Mesothelial cell of epicardium (in vitro differentiated cells): ENCODE results near the gene LRRC27. TPM values are rescaled to one million over a fixed set of nuclear protein-coding genes. Genes with fewer than 3 reads are reported as not detected.

Source experiments
- DNase-seq, 2 experiments: peaks; one replicate each; pipeline ENCODE4 v3.0.0; 2021; ENCODE audit warnings: low spot score in 2 of 2; ENCODE audit not compliant: unreplicated experiment in 2 of 2
- H3K27ac Mint-ChIP-seq: 2 replicates; pipeline ENCODE4 v1.8.0; 2021; ENCODE audit warnings: mixed read lengths
- H3K27me3 Mint-ChIP-seq: 2 replicates; pipeline ENCODE4 v1.8.0; 2021; ENCODE audit warnings: low read depth, mixed read lengths
- H3K36me3 Mint-ChIP-seq: 2 replicates; pipeline ENCODE4 v1.8.0; 2021; ENCODE audit warnings: mixed read lengths
- H3K4me1 Mint-ChIP-seq: 2 replicates; pipeline ENCODE4 v1.8.0; 2021; ENCODE audit warnings: mixed read lengths
- H3K4me3 Mint-ChIP-seq: 2 replicates; pipeline ENCODE4 v1.8.0; 2021; ENCODE audit warnings: mild to moderate bottlenecking, moderate library complexity, mixed read lengths
- H3K9me3 Mint-ChIP-seq: 2 replicates; pipeline ENCODE4 v1.8.0; 2021; ENCODE audit warnings: mixed read lengths
- total RNA-seq: library from RNA; stranded (reverse); gene quantifications from 3 replicates; pipeline ENCODE4 v1.2.1, GENCODE V29; 2021
- TF ChIP-seq, protein P1 (sequence below): fragments of 200-600 bp; sonication (generic); IDR thresholded peaks from one replicate; pipeline ENCODE4 v1.5.0; 2021; ENCODE audit warnings: antibody characterized with exemption; ENCODE audit not compliant: unreplicated experiment

Gene LRRC27
- total RNA-seq, 1 donor from 2014 or later, result 15.2 TPM

DNA sequence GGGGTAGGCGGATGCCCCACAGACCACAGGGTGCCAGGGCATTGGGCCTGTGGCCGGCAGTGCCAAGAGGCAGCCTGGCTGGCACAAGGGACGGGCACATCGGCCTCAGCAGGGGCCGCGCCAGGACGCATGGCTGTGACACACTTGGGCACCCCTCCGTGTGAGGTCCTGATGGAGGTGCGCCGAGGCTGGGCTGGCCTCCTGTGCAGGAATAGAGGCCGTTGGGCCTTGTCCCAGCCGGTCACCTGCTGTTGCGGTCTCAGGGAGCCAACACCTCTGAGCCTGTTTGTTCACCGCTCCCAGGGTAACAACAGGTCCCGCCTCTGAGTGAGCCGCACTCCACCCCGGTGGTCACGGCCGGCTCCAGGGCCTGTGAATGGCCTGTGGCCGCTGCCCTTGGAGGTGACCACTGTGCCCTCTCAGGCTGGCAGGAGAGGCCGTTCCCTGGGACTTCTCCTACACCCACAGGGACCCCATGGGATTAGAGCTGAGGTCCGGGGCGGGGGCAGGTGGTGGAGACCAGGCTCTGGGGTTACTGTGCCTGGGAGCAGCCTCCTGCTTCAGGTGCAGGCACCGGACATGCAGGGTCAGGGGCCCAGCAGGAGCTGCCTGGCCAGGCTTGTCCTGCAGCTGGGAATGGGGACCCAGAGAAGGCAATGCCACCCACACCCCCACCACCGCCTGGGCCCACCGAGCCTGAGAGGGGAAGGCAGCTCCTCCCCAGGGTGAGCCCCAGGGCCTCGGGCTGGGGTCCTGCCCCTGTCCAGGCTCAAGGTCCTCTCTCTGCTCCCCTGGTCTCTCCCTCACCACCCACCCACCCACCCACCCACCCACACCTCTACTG, 77.1 kb downstream of the LRRC27 start:
- Mint-ChIP-seq H3K4me1 (peaks cover 73% of the 10 kb centered on the region), H3K36me3 (peaks cover 6% of the 10 kb centered on the region), H3K27me3 (no peaks in the 10 kb centered on the region), H3K27ac (peak overlapping the region; percentile 76), H3K4me3 (no peak overlapping the region), H3K9me3 (no peaks in the 10 kb centered on the region)
- no peak for DNase-seq
- TF ChIP-seq, protein P1, sequence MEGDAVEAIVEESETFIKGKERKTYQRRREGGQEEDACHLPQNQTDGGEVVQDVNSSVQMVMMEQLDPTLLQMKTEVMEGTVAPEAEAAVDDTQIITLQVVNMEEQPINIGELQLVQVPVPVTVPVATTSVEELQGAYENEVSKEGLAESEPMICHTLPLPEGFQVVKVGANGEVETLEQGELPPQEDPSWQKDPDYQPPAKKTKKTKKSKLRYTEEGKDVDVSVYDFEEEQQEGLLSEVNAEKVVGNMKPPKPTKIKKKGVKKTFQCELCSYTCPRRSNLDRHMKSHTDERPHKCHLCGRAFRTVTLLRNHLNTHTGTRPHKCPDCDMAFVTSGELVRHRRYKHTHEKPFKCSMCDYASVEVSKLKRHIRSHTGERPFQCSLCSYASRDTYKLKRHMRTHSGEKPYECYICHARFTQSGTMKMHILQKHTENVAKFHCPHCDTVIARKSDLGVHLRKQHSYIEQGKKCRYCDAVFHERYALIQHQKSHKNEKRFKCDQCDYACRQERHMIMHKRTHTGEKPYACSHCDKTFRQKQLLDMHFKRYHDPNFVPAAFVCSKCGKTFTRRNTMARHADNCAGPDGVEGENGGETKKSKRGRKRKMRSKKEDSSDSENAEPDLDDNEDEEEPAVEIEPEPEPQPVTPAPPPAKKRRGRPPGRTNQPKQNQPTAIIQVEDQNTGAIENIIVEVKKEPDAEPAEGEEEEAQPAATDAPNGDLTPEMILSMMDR, result no peak

DNA sequence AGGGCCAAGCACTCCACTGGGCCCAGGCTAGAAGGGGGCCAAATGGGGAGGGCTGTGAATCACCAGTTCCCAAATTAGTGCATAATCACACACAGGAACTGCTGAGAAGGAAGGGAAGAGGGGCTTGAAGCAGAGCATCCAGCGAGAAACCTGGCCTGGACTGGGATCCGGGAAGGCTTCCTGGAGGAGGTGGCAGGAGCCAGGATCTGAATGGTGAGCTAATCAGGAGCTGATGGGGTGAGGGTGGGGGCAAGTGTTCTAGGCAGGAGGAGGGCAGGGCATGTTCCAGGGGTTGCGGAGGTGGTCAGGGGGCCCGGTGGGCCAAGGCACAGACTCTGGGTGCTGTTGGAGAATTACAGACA, 77.7 kb downstream of the LRRC27 start:
- DNase-seq, result no peak
- Mint-ChIP-seq H3K27me3 (no peaks in the 10 kb centered on the region), H3K36me3 (peaks cover 6% of the 10 kb centered on the region), H3K4me3 (no peak overlapping the region), H3K27ac (peak overlapping the region; percentile 85), H3K9me3 (no peaks in the 10 kb centered on the region), H3K4me1 (peaks cover 76% of the 10 kb centered on the region)
- TF ChIP-seq, protein P1, result no peak

- no peaks in the 10 kb centered on the region for H3K9me3 Mint-ChIP-seq
- DNase-seq, result no peak
- peak overlapping the region; percentile 85 for H3K27ac Mint-ChIP-seq
- TF ChIP-seq, protein P1, result no peak
- H3K36me3 Mint-ChIP-seq, result peaks cover 6% of the 10 kb centered on the region
- peaks cover 82% of the 10 kb centered on the region for H3K4me1 Mint-ChIP-seq
- H3K4me3 Mint-ChIP-seq, result no peak overlapping the region
- H3K27me3 Mint-ChIP-seq, result no peaks in the 10 kb centered on the region
Observed at GRCh38 chr10:132410056-132410778, 78.2 kb downstream of the LRRC27 start.

DNA sequence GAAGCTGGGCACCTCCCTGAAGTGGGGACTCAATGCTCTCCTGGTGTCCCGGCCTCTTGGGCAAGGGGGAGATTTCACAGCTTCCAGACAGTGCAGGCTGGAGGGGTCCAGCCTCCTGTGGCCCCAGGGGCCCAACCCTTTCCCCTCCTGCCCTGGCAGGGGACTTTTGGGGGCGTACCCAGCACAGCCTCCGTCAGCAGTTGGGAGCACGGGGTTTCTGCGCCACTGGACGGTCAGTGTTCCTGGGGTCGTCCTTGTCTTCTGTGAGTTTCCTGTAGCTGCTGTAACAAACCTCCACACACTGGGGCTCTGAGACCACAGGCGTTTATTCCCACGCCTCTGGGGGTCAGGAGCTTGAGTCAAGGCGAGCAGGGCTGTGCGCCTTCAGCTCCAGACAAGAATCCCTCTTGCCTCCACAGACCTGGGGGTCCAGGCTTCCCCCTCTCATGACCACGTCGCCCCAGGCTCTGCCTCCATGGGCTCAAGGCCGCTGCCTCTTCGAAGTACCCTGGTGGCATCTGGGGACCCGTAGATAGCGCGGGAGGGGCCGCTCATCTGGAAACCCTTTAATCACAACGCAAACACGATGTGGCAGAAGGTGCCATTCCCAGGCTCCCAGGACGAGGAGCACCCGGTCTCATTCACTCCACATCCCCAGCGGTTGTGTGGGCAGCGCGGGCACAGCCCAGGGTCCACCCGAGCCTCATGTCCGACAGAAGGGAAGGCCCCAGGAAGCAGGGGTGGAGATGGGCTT, 79.0 kb downstream of the LRRC27 start:
- Mint-ChIP-seq H3K27ac (peak overlapping the region; percentile 98), H3K4me3 (no peak overlapping the region), H3K4me1 (peaks cover 85% of the 10 kb centered on the region), H3K9me3 (no peaks in the 10 kb centered on the region), H3K27me3 (no peaks in the 10 kb centered on the region), H3K36me3 (peaks cover under 1% of the 10 kb centered on the region)
- TF ChIP-seq, protein P1, result no peak
- no peak for DNase-seq

DNA sequence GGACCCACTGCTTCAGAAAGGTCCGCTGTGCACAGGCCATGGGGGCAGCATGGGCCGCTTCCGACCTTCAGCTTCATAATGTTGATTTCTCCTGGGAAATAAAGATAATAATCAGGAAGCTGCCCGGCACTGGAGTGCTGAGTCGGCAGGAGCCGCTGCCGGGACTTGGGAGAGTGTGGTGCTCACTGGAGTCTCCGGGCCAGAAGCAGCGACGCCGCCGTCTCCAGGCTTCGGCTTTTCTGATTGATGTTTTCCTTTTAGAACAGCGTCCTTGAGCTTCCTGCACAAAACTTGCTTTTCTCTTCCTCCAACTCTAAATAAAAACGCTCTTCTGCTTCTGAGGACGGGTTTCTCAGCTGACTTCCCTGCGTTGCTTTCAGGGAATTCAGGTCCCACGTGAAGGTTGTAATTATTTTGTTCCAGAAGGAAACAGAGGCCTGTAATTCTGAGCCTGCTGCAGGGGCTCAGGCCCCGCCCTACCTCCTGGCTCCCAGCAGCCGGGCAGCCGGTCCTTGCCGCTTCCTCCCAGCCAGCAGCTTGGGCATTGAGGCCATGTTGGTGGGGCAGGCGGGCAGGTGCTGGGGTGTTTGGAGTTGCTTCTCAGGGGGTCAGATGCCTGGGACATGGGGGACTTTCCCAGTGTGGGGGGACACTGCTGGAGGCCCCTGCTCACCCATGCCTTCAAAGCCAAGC, 79.7 kb downstream of the LRRC27 start:
- no peaks in the 10 kb centered on the region for H3K36me3 Mint-ChIP-seq
- H3K4me3 Mint-ChIP-seq, result peak overlapping the region; percentile 56
- TF ChIP-seq, protein P1, result no peak
- H3K9me3 Mint-ChIP-seq, result no peaks in the 10 kb centered on the region
- peak overlapping the region; percentile 98 for H3K27ac Mint-ChIP-seq
- DNase-seq, result peak in 1 of 2 experiments; percentile 66
- H3K27me3 Mint-ChIP-seq, result no peaks in the 10 kb centered on the region
- H3K4me1 Mint-ChIP-seq, result peaks cover 82% of the 10 kb centered on the region
